Sigmoid colon (tissue), 4 donors: ENCODE measurements around the gene ORM1.

Source experiments
- CTCF ChIP-seq, 4 experiments: fragments of 450-650 bp in 3 of 4; fragments of 200-600 bp in 1 of 4; IDR thresholded peaks; one replicate each; pipeline ENCODE4 v1.5.1; 2016 to 2019; ENCODE audit warnings: antibody characterized with exemption in 4 of 4, mild to moderate bottlenecking in 3 of 4, moderate library complexity in 2 of 4
- EP300 ChIP-seq, 4 donors: sonication (generic); formaldehyde crosslinking; IDR thresholded peaks; one replicate each; pipeline ENCODE4 v1.6.1; 2017; ENCODE audit warnings: antibody characterized with exemption in 4 of 4
- POLR2A ChIP-seq, 2 donors: fragments of 450-650 bp; IDR thresholded peaks; one replicate each; pipeline ENCODE4 v1.6.1; 2016; ENCODE audit warnings: antibody characterized with exemption in 2 of 2, mild to moderate bottlenecking in 2 of 2, moderate library complexity in 2 of 2
- POLR2AphosphoS5 ChIP-seq, 4 donors: sonication (generic); formaldehyde crosslinking; IDR thresholded peaks; one replicate each; pipeline ENCODE4 v1.6.1; 2017; ENCODE audit warnings: antibody characterized with exemption in 4 of 4

- no peak for TF ChIP-seq CTCF (IDR thresholded peaks at IDR 0.05)
- no peak for TF ChIP-seq POLR2AphosphoS5 (IDR thresholded peaks at IDR 0.05)
- TF ChIP-seq EP300 (IDR thresholded peaks at IDR 0.05), result no peak
- TF ChIP-seq POLR2A (IDR thresholded peaks at IDR 0.05), result no peak
These were observed 33.1 kb upstream of the ORM1 start for GRCh38 chr9:114289571-114290481.
